OCI-LY3 (cell line): Measurements from ENCODE around the gene SERAC1.

Source experiments
- H2AFZ ChIP-seq: fragments of 200-600, 300-600 bp; shearing (Covaris generic); 2 replicates; pipeline ENCODE4 v1.6.0; 2014; ENCODE audit warnings: antibody characterized with exemption, low read depth, low read length
- H3K27ac ChIP-seq: fragments of 200-600, 300-600 bp; sonication (generic); 2 replicates; pipeline ENCODE4 v1.5.1; 2014; ENCODE audit warnings: mild to moderate bottlenecking, low read length, moderate library complexity, mixed read lengths
- H3K27me3 ChIP-seq: fragments of 200-600, 300-600 bp; sonication (generic); 2 replicates; pipeline ENCODE4 v1.6.1; 2014; ENCODE audit warnings: low read depth, low read length, mixed read lengths
- H3K36me3 ChIP-seq: fragments of 200-600, 300-600 bp; sonication (generic); replicated peaks from 2 replicates; pipeline ENCODE3; 2014; ENCODE audit warnings: low read depth, low read length, mixed read lengths
- H3K4me1 ChIP-seq: fragments of 300-600, 200-600 bp; sonication (generic); 2 replicates; pipeline ENCODE4 v1.6.1; 2014; ENCODE audit warnings: low read length, mixed read lengths
- H3K4me2 ChIP-seq: fragments of 200-600, 300-600 bp; sonication (generic); 2 replicates; pipeline ENCODE4 v1.6.1; 2014; ENCODE audit warnings: low read length, mixed read lengths
- H3K4me3 ChIP-seq: fragments of 300-600, 200-600 bp; sonication (generic); 2 replicates; pipeline ENCODE4 v1.5.1; 2014; ENCODE audit warnings: antibody characterized with exemption, mild to moderate bottlenecking, low read length, moderate library complexity
- H3K79me2 ChIP-seq: fragments of 300-600, 200-600 bp; shearing (Covaris generic); 2 replicates; pipeline ENCODE4 v1.6.1; 2014; ENCODE audit warnings: mild to moderate bottlenecking, low read length, mixed read lengths
- H3K9ac ChIP-seq: fragments of 300-600, 200-600 bp; shearing (Covaris generic); 2 replicates; pipeline ENCODE4 v1.6.0; 2014; ENCODE audit warnings: mild to moderate bottlenecking, low read length, moderate library complexity
- H3K9me3 ChIP-seq: fragments of 200-600, 300-600 bp; shearing (Covaris generic); 2 replicates; pipeline ENCODE4 v1.6.1; 2014; ENCODE audit warnings: low read length, mixed read lengths; ENCODE audit not compliant: insufficient read depth
- H4K20me1 ChIP-seq: fragments of 200-600, 300-600 bp; sonication (generic); 2 replicates; pipeline ENCODE4 v1.6.1; 2016; ENCODE audit warnings: low read length, mixed read lengths; ENCODE audit not compliant: insufficient read depth
- EZH2phosphoT487 ChIP-seq: fragments of 200-600 bp; shearing (Covaris generic); IDR thresholded peaks from 2 replicates; pipeline ENCODE4 v1.6.1; 2018; ENCODE audit warnings: antibody characterized with exemption, mixed run types, low read depth
- TF ChIP-seq, protein P1 (sequence below): fragments of 200-600, 300-600 bp; sonication (generic); IDR thresholded peaks from 2 replicates; pipeline ENCODE4 v1.5.1; 2014; ENCODE audit warnings: antibody characterized with exemption, low read length, low read depth

Gene SERAC1

DNA sequence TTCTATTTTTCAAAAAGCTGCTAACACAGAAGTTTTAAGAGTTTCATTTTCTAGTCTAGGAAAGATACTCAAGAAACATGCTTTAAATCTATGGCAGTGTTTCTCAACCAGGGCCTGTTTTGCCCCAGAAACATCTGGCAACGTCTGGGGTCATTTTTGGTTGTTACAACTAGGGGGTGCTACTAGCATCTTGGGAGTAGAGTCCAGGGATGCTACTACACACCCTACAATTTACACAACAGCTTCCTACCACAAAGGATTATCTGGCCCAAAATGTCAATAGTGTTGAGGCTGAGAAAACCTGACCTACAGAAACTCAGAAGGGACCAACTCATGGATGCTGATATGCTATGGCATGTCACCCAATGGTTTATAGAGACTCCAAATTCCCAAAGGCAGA lies 24.4 kb downstream of the SERAC1 start:
- H3K4me3 ChIP-seq = no peak overlapping the region
- H3K9ac ChIP-seq = no peak overlapping the region
- H3K4me2 ChIP-seq = no peak overlapping the region
- H2AFZ ChIP-seq = no peak overlapping the region
- H3K27ac ChIP-seq = no peak overlapping the region
- no peaks in the 10 kb centered on the region for H3K4me1 ChIP-seq
- no peak for TF ChIP-seq EZH2phosphoT487
- TF ChIP-seq, protein P1, sequence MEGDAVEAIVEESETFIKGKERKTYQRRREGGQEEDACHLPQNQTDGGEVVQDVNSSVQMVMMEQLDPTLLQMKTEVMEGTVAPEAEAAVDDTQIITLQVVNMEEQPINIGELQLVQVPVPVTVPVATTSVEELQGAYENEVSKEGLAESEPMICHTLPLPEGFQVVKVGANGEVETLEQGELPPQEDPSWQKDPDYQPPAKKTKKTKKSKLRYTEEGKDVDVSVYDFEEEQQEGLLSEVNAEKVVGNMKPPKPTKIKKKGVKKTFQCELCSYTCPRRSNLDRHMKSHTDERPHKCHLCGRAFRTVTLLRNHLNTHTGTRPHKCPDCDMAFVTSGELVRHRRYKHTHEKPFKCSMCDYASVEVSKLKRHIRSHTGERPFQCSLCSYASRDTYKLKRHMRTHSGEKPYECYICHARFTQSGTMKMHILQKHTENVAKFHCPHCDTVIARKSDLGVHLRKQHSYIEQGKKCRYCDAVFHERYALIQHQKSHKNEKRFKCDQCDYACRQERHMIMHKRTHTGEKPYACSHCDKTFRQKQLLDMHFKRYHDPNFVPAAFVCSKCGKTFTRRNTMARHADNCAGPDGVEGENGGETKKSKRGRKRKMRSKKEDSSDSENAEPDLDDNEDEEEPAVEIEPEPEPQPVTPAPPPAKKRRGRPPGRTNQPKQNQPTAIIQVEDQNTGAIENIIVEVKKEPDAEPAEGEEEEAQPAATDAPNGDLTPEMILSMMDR = peak; percentile 42
- no peaks in the 10 kb centered on the region for H3K79me2 ChIP-seq
- H4K20me1 ChIP-seq = no peaks in the 10 kb centered on the region
- no peaks in the 10 kb centered on the region for H3K36me3 ChIP-seq
- no peaks in the 10 kb centered on the region for H3K27me3 ChIP-seq
- H3K9me3 ChIP-seq = no peaks in the 10 kb centered on the region

DNA sequence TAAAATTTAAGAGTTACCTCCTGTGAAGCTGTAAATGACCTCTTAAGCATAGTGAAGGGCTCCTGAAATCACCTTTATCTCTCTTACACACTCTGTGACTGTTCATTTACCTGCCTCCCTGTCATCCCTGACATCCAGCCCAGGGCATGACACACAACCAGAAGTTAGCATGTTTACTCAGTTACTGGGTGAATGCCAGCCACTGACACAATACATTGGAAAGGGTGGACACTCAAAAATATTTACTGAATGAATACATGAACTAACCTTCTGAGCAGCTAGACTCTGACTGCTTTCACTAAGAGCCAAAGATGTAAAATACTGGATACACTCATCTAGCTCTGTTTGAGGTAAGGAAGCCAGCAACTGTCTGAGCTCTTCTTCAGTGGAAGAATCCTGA lies 25.3 kb downstream of the SERAC1 start:
- H3K4me3 ChIP-seq = no peak overlapping the region
- no peak for TF ChIP-seq EZH2phosphoT487
- TF ChIP-seq, protein P1 = no peak
- no peak overlapping the region for H3K4me2 ChIP-seq
- H3K79me2 ChIP-seq = no peaks in the 10 kb centered on the region
- no peaks in the 10 kb centered on the region for H4K20me1 ChIP-seq
- H3K27ac ChIP-seq = no peak overlapping the region
- no peaks in the 10 kb centered on the region for H3K4me1 ChIP-seq
- H3K9me3 ChIP-seq = no peaks in the 10 kb centered on the region
- H2AFZ ChIP-seq = no peak overlapping the region
- H3K36me3 ChIP-seq = no peaks in the 10 kb centered on the region
- no peak overlapping the region for H3K9ac ChIP-seq
- H3K27me3 ChIP-seq = no peaks in the 10 kb centered on the region

DNA sequence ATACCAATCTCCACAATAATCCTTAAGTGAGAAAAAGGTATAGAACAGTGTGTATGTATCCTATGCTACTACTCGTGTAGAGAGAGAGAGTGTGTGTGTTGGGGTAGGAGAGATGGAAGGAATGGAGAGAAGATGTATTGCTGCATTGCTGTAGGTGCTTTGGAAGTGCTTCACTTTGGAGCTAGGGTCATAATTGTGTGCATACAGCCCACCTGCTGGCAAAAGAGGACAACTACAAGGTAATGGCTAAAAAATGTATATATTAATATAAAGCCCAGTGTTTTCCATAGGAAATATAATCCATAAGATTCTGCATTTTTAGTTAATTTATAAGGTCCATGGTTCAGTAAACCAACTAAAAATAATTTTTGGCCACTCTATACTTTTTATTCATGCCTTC lies 36.1 kb downstream of the SERAC1 start:
- no peaks in the 10 kb centered on the region for H3K9me3 ChIP-seq
- H3K36me3 ChIP-seq = no peaks in the 10 kb centered on the region
- H2AFZ ChIP-seq = no peak overlapping the region
- no peak overlapping the region for H3K27ac ChIP-seq
- H3K79me2 ChIP-seq = no peaks in the 10 kb centered on the region
- H3K4me1 ChIP-seq = no peaks in the 10 kb centered on the region
- no peak overlapping the region for H3K4me2 ChIP-seq
- no peak overlapping the region for H3K4me3 ChIP-seq
- no peaks in the 10 kb centered on the region for H3K27me3 ChIP-seq
- TF ChIP-seq EZH2phosphoT487 = no peak
- TF ChIP-seq, protein P1 = peak; percentile 40
- H4K20me1 ChIP-seq = no peaks in the 10 kb centered on the region
- no peak overlapping the region for H3K9ac ChIP-seq

DNA sequence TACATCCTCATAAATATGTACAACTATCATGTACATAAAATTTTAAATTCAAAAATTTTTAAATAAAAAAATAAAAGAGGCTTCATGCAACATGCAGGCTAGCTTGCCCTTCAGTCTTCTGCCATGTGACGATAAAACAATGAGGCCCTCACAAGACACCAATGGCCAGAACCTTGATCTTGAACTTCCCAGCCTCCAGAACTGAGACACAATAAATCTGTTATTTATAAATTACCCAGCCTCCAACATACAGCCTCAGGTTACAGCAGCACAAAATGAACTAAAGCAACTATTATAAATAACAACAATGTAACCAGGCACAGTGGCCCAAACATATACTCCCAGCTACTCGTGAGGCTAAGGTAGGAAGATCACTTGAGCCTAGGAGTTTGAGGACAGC lies 42.8 kb downstream of the SERAC1 start:
- H3K79me2 ChIP-seq = no peaks in the 10 kb centered on the region
- no peak overlapping the region for H3K9ac ChIP-seq
- H3K4me2 ChIP-seq = no peak overlapping the region
- no peaks in the 10 kb centered on the region for H3K4me1 ChIP-seq
- no peak overlapping the region for H2AFZ ChIP-seq
- H3K27ac ChIP-seq = no peak overlapping the region
- no peaks in the 10 kb centered on the region for H4K20me1 ChIP-seq
- H3K27me3 ChIP-seq = no peaks in the 10 kb centered on the region
- no peak overlapping the region for H3K4me3 ChIP-seq
- H3K9me3 ChIP-seq = no peaks in the 10 kb centered on the region
- no peaks in the 10 kb centered on the region for H3K36me3 ChIP-seq
- TF ChIP-seq, protein P1 = no peak
